ENCODE results near the gene B4GALT1. TPM values are rescaled to one million over a fixed set of nuclear protein-coding genes. Genes with fewer than 3 reads are reported as not detected.

B4GALT1 gene
- total and polyA plus RNA-seq, 2 experiments from 2014 or later, result 63.9 to 78.3 TPM

DNA sequence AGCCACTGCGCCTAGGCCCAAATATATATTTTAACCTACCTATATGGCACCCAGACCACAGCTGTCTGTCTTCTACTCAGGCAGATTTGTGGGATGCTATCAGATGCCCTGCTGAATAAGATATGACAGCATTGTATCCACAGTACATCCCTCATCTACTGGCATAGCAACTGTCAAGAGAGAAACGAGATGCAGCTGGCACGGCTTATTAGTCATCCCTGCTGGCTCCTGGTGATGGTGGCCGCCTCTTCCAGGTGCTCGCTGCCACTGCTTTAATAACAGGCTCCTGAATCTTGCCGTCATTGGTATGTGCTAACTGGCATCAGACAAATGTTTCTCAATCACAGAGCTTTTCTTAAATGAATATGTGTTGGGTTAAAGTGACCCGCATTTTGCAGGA lies 34.0 kb downstream of the B4GALT1 start:
- no peaks in the 10 kb centered on the region for H3K9me3 ChIP-seq (ENCODE audit: low read depth)
- H3K36me3 ChIP-seq (replicated peaks; ENCODE audit: insufficient read depth, low read depth), result no peaks in the 10 kb centered on the region
- no peaks in the 10 kb centered on the region for H3K27me3 ChIP-seq
- no peak overlapping the region for H3K27ac ChIP-seq
- H3K9me2 ChIP-seq (replicated peaks; ENCODE audit: insufficient read depth), result no peaks in the 10 kb centered on the region
- H3K4me1 ChIP-seq (ENCODE audit: insufficient read depth), result peaks cover 54% of the 10 kb centered on the region
- no peak for DNase-seq (ENCODE audit: low spot score)
- peaks cover 45% of the 10 kb centered on the region for H4K20me1 ChIP-seq (ENCODE audit: insufficient read depth, poor library complexity, severe bottlenecking)
- no peak for TF ChIP-seq EZH2phosphoT487 (IDR thresholded peaks at IDR 0.05; ENCODE audit: low read depth, severe bottlenecking, unreplicated experiment)
- TF ChIP-seq EZH2 (IDR thresholded peaks at IDR 0.05; ENCODE audit: borderline replicate concordance), result no peak
- TF ChIP-seq CTCF (IDR thresholded peaks at IDR 0.05; ENCODE audit: poor library complexity), result no peak
- peaks cover 69% of the 10 kb centered on the region for H3K79me2 ChIP-seq
- 93% methylated on average over 7 of the region's 7 CpGs for WGBS (ENCODE audit: low lambda C conversion rate, missing lambda C conversion rate)
- H3K4me2 ChIP-seq, result no peak overlapping the region
- no peak overlapping the region for H2AFZ ChIP-seq
- H3K4me3 ChIP-seq, result no peak overlapping the region

DNA sequence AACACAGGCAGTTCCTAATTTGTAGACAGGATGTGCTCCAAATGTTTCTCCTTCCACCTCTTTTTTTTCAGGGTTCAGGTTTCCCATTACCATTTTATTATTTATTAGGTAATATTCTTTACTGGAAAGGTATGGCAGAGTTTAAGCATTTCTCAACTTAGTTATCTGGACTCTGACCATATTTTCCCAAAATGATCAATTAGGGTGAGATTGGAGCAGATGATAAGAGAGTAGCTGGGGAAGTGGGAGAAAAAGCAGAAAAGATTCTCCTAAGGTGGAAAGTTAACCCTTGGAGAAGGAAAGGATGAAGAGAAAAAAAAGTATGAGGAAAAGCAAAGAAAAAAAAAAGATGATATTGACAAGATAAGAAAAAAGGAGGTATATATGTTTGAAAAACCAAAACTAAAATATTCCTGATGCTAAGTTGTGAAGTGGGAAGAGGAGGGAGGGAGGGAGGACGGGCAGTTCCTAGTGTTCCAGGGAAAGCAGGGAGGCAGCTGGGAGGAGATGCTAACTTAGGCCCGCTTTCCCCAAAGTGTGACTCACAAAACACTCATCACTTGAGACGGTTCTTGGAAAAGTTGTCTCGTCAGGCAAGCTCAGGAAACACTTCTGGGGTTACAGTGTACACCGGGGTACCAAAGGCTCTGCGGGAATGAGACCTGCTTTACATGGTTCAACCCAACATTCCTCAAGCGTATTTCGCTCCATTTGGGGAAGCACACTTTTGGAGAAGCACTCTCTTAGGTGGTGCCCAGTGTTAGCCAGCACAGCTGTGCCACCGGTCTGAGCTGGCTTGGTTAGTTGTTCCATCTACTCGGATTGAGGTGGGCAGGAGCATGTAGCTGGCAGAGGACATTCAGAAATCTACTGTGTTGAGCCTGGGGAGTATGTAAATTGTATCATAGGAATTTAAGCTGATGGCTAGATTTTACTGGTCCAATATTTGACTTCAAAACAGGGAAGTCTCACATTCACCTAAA lies 35.1 kb downstream of the B4GALT1 start:
- Histone ChIP-seq H3K4me1 (ENCODE audit: insufficient read depth) (peaks cover 54% of the 10 kb centered on the region), H3K4me3 (no peak overlapping the region), H3K9me3 (ENCODE audit: low read depth) (no peaks in the 10 kb centered on the region), H3K79me2 (peaks cover 69% of the 10 kb centered on the region), H3K9me2 (replicated peaks; ENCODE audit: insufficient read depth) (no peaks in the 10 kb centered on the region), H3K27ac (peak overlapping the region; percentile 87), H2AFZ (no peak overlapping the region), H3K27me3 (no peaks in the 10 kb centered on the region), H3K36me3 (replicated peaks; ENCODE audit: insufficient read depth, low read depth) (no peaks in the 10 kb centered on the region), H4K20me1 (ENCODE audit: insufficient read depth, poor library complexity, severe bottlenecking) (peaks cover 34% of the 10 kb centered on the region), H3K4me2 (no peak overlapping the region)
- no peak for TF ChIP-seq EZH2phosphoT487 (IDR thresholded peaks at IDR 0.05; ENCODE audit: low read depth, severe bottlenecking, unreplicated experiment)
- TF ChIP-seq EZH2 (IDR thresholded peaks at IDR 0.05; ENCODE audit: borderline replicate concordance), result no peak
- TF ChIP-seq CTCF (IDR thresholded peaks at IDR 0.05; ENCODE audit: poor library complexity), result no peak
- peak; percentile 38 for DNase-seq (ENCODE audit: low spot score)
- 77% methylated on average over 10 of the region's 10 CpGs for WGBS (ENCODE audit: low lambda C conversion rate, missing lambda C conversion rate)

DNA sequence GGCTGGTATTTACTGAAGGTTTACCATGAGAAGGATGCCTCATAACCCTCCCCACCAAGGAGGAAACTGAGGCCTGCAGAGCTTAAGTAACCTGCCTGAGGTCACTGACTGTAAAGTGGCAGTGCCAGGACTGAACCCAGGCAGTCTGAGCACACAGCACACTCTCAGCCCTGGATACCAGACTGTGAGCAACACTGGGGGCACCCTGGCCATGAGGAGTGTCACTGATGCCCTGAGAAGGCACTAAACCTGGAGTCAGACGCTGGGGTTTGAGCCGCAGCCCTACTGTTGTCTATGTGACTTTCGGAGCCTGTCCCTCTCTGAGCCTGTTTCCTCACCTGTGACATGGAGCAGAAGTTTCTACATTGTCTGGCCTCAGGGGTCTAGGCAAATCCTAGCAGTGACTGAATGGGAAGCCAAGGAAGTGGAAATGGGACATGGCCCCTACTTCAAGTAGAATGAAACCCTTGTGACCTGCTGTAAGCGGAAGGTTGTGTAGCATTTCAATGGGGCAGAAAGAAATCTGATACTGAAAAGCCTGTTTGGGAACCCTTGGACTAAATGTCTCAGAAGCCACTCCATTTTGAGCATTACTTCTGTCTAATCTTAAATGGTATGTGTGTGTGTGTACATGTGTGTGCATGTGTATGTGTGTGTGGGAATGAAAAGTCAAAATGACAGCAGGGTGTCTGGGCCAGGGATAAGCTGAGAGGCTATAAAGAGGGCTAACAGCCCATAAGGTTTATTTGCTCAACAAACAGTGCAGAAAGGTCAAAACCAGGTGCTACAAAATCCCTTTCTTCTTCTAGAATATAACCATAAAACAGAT lies 36.0 kb downstream of the B4GALT1 start:
- Histone ChIP-seq H3K36me3 (replicated peaks; ENCODE audit: insufficient read depth, low read depth) (no peaks in the 10 kb centered on the region), H3K9me3 (ENCODE audit: low read depth) (no peaks in the 10 kb centered on the region), H3K9me2 (replicated peaks; ENCODE audit: insufficient read depth) (no peaks in the 10 kb centered on the region), H3K79me2 (peaks cover 67% of the 10 kb centered on the region), H2AFZ (no peak overlapping the region), H3K4me3 (no peak overlapping the region), H4K20me1 (ENCODE audit: insufficient read depth, poor library complexity, severe bottlenecking) (peaks cover 25% of the 10 kb centered on the region), H3K4me1 (ENCODE audit: insufficient read depth) (peaks cover 52% of the 10 kb centered on the region), H3K27ac (peak overlapping the region; percentile 87), H3K27me3 (no peaks in the 10 kb centered on the region), H3K4me2 (peak overlapping the region; percentile 32)
- TF ChIP-seq CTCF (IDR thresholded peaks at IDR 0.05; ENCODE audit: poor library complexity) (no peak), EZH2 (IDR thresholded peaks at IDR 0.05; ENCODE audit: borderline replicate concordance) (no peak)
- DNase-seq (ENCODE audit: low spot score), result no peak
- WGBS (ENCODE audit: low lambda C conversion rate, missing lambda C conversion rate), result 81% methylated on average over 4 of the region's 4 CpGs

Measured in hepatocyte (in vitro differentiated cells).